Esophagus mucosa (tissue), 1 donor: ENCODE measurements around the gene TTC39B. TPM values are rescaled to one million over a fixed set of nuclear protein-coding genes. Genes with fewer than 3 reads are reported as not detected.
A peak's percentile ranks its signal among the peaks of the same experiment; 100 is the strongest.
"Not testable (repeated sequence)": the region's sequence is repeated elsewhere in the genome, so short reads cannot be mapped to it uniquely, and the experiment has no call there.

Experiments used
- ATAC-seq: fragments of 200-7000 bp; cut with Tn5 transposase; one replicate; pipeline ENCODE4 v1.9.1; 2020
- total RNA-seq: library from RNA; stranded (reverse); gene quantifications from one replicate; pipeline ENCODE4 v1.2.4, GENCODE V29; 2023
- donor health status: DM: yes; HTN: yes; CAD: no.

Gene TTC39B
- 26.2 TPM for total RNA-seq

DNA sequence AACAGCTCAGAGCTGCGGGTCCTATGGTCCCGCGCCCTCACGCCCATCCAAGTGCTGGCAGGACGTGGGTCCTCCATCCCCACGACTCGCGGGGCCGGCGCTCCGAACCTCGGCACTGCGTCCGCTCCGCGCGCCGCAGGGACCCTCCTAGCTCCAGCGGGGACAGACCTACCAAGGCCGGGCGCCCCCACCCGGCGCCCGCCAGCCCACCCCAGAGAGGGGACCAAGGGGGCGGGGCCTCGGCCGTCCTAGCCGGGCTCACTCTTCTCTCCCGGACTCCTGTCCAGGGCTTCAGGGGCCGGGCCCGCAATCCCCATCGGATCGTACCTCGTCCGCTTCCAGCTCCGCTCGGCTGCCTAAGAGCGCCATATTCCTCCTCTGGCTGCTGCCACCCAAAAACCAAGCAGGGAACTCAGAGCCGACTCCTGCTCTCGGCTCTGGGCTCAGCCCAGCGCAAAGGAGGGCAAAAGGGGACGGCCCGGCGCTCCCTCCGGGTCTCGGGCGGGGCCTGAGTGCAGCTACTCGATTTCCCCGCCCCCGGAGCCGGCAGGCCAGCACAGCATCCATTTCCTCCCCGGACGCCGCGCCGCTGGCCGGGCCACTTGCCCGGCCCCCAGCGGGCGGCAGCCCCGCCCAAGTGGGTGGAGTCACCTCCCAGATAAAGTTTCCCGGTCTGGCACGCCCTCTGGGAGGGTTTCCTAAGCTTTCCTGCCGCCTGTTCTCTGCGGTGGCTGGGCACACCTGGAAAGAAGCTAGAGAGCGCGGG, at the start of gene TTC39B:
TTC39B (minus strand) TSS at position 460 of the 766 bp plus-strand sequence; CDS start at position 369, 91 bp downstream.
- peak; percentile 94 for ATAC-seq

DNA sequence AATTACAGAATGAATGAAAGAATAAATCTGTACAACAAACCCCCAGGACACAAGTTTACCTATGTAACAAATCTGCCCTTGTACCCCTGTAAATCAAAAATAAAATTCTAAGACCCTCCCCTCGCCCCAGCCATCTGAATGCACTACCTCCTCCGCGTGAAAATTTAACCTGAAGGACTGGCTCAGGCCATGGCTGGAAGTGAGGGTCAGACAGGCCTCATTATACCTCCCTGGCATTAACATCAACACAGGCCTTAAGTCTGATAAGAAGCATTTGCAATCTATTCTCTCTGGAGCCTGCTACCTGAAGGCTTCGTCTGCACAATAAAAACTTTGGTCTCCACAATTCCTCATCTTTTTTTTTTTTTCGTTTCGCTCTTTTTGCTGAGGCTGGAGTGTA, 48.7 kb upstream of the TTC39B start:
- ATAC-seq = no peak

DNA sequence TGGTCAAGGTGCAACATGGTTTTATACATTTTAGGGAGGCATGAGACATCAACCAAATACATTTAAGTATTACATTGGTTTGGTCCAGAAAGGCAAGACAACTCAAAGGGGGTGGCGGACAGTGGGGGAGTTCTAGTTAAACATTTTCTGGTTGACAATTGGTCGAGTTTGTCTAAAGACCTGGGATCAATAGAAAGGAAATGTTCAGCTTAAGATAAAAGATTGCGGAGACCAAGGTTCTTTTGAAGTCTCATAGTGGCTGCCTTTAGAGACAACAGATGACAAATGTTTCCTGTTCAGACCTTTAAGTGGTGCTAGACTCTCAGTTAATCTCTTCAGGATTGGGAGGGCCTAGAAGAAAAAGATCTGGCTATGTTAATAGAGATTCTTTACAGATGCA, 47.7 kb upstream of the TTC39B start:
- ATAC-seq = no peak

DNA sequence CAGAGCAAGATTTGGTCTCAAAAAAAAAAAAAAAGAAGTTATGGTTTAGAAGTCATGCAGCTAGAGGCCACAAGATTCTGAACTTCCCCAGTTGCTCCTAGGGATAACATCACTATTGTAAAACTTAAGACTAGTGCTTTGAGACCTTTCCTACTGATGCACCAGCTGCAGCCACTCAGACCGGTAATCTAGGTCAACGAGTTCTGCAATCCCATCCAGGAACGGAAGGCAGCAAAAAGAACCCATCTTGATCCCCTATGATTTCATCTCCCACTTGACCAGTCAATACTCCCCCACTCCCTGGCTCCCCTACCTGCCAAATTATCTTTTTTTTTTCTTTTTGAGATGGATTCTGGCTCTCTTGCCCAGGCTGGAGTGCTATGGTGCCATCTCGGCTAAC, 46.9 kb upstream of the TTC39B start:
- no peak for ATAC-seq

DNA sequence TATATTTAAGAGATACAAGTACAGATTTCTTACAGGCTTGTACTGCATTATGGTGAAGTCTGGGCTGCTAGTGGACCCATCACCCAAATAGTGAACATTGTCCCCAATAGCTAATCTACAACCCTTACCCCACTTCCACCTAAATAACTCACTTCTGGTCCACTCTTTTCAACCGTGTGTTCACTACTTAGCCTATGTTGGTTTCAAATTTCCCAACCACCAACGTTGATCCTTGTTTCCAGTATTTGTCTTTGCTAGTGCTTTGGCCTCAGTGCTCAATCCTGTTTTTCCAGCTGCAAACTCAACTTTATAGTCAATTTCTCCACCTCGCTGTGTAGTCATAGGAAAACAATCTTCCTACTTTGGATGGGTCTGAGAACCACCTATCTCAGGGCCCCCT, 45.3 kb upstream of the TTC39B start:
- ATAC-seq = no peak

DNA sequence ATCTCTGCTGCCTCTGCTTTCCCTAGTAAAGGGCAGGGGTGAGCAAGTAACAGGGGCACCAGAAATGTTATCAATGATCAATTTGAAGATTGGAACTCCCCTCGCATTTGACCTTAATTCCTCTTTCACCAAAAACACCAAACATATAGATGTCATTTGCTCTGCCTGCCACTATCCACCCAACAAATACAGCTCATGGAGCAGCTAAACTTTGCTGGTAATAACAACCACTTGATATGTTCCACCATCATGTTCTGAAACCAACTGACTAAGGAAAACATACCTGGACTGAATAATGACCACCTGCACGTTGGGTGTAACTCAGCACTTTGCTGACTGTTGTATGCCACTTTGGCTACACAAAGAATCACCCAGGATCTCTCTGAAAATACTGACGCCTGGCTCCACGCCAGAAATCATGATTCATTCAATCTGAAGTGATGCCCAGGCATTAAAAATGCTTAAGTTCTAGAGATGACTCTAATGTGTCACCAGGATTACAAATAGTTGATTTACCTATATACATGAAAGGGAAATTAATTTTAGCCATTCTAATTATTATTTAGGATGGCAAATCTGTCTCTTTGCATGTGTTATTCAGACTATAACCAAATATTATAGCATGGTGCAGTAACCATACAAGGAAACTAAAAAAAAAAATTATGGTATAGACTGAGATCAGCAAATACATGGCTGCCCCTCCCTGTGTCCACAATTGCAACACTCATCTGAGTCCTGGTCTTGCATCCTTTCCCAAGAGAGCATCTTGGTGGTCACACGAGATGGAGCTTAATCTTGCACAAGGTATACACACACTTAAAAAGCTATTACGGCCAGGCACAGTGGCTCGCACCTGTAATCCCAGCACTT, 43.1 kb upstream of the TTC39B start:
- peak; percentile 82 for ATAC-seq

DNA sequence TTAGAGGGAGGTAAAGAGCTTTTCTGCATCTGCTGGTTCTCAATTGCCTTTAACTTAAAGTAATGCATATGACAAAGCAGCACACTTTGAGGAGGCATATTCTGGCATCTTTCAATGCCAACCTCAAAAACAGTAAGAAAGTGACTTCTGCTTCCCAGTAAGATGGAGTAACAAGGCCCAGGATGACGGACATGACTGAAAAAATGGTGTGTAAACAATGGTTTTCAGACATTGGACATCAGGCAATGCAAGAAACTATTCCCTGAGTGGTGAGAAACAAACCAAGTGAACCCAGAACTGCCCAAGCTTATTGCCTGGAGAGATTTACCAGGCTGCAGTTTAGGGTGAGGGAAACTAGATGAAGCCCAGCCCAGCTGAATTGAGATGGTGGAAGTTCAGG, 39.8 kb upstream of the TTC39B start:
- no peak for ATAC-seq

DNA sequence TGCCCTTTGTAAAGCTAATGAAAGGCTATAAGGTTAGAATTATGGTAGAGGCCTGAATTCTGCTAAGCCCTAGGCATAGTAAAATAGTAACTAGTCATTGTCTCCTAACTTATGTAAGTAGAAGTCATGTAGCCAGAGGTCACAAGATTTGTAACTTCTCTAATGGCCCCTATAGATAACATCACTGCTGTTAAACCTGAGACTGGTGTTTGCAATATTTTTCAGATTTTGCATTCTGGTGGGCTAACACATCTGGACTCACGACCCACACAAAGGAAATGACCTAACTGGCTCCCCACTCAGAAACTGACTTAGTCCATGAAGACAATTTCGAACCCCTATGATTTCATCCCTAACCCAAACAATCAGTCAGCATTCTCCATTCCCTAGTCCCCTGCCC, 37.2 kb upstream of the TTC39B start:
- no peak for ATAC-seq

DNA sequence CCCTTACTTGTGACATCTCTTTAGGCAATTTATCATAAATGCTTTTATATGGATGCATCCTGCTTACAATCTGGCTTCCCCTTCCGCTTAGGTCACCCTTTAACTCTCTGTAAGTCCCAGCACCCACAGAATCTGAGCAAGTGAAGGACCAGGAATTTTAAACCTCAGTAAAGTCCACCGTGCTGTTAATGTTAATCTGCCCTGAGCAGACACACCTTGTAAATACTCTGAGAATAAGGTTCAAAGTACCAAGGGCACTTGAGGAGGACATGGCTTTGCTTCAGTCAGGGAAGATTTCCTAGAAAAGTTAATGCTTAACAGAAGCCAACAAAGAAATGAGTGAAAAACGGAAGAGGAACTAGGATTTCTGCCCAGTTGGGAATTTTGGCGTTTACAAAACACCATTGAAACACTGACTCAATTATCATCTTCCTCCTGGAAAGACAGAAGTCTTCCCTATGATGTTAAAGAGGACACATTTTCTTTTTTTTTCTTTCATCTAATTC, 26.4 kb upstream of the TTC39B start:
- ATAC-seq = no peak

DNA sequence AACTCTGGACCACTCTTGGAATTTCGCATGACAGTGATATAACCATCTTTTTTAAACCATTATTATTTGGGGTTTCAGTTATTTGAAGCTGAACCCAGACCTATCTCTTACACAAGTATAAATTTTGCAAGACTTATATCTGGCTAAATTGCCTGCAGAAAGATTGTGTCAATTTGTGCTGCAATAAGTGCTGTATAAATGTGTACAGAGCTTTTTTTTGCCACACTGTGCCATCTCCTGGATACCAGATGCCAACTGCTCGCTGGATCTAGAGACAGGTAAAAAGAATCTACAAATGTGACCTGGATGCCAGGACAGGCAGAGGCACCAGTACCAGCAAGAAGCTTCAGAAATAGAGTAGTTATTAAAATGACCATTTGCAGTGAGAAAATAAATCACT, 25.9 kb upstream of the TTC39B start:
- no peak for ATAC-seq

DNA sequence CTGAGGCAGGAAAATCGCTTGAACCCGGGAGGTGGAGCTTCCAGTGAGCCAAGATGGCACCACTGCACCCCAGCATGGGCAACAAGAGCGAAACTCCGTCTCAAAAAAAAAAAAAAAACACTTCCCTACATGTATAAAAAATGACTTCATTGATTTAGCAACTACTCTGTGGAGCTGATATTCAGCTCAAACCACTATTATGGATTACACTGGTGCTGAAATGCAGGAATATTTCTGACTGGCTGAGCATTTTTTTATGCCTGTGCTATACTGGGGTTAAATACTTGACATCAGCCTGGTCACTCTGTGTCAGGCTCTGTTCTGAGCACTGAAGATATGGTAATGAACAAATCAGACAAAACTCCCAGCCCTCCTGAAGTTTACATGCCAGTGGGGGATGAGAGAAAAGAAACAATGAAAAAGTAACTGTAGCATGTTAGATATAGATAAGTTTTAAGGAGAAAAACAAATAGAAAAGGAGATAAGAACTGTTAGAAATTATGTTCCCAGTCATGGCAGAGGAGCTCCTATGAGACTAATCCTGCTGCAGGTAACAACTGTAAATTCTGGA, 22.6 kb upstream of the TTC39B start:
- ATAC-seq = no peak

DNA sequence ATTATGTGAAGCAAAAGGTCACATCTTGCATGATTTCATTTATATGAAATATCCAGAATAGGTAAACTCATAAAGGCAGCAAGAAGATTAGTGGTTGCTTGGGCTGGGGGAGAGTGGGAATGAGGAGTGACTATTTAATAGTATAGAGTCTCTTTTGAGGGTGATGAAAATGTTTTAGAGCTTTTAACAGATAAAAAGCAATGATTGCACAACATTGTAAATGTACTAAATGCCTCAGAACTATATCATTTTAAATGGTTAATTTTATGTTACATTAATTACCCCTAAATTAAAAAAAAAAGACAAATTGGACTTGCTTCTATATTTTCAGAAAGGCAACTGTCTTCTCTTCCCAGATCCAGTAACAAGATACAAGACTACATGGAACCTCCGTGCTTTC, 21.9 kb upstream of the TTC39B start:
- ATAC-seq = no peak

DNA sequence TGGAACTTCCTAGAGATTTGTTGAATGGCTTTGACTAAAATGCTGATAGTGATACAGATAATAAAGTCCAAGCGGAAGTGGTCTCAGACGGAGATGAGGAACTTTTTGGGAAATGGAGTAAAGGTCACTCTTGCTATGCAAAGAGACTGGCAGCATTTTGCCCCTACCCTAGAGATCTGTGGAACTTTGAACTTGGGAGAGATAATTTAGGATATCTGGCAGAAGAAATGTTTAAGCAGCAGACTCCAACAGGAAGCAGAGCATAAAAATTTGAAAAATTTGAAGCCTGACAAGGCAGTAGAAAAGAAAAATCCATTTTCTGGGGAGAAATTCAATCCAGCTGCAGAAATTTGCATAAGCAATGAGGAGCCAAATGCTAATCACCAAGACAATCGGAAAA, 15.7 kb upstream of the TTC39B start:
- ATAC-seq = not testable (repeated sequence)

DNA sequence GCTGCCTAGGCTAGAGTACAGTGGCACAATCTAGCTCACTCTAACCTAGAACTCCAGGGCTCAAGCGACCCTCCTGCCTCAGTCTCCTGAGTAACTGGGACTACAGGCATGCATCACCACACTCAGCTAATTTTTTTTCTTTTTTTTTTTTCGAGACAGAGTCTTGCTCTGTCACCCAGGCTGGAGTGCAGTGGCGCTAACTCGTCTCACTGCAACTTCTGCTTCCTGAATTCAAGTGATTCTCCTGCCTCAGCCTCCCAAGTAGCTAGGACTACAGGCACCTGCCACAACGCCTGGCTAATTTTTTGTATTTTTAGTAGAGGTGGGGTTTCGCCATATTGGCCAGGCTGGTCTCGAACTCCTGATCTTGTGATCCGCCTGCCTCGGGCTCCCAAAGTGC, 12.6 kb upstream of the TTC39B start:
- not testable (repeated sequence) for ATAC-seq

DNA sequence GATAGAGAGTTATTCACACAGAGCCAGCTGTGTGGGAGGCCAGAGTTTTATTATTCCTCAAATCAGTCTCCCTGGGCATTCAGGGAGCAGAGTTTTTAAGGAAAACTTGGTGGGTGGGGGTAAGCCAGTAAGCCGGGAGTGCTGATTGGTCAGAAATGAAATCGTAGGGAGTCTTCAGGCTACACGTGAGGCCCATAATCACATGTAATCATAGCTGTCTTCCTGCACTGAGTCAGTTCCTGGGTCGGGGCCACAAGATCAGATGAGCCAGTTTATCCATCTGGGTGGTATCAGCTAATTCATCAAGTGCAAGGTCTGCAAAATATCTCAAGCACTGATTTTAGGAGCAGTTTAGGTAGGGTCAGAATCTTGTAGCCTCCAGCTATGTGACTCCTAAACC, 10.8 kb upstream of the TTC39B start:
- ATAC-seq = no peak

DNA sequence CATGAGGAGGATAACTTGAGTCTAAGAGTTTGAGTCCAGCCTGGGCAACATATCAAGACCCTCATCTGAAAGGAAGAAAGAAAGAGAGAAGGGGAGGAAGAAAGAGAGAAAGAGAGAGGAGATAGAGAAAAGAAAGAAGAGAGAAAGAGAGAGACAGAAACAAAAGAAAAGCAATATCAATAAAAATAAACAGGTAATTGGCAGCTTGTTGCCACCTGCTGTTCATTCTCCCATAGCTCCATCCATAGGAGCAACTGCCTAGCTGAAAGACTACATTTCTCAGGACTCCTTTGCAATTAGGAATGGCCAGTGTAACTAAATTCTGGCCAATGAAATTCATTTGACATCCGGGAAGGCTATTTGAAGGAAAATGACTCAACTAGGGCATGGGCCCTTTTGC, 4.6 kb upstream of the TTC39B start:
- ATAC-seq = no peak

DNA sequence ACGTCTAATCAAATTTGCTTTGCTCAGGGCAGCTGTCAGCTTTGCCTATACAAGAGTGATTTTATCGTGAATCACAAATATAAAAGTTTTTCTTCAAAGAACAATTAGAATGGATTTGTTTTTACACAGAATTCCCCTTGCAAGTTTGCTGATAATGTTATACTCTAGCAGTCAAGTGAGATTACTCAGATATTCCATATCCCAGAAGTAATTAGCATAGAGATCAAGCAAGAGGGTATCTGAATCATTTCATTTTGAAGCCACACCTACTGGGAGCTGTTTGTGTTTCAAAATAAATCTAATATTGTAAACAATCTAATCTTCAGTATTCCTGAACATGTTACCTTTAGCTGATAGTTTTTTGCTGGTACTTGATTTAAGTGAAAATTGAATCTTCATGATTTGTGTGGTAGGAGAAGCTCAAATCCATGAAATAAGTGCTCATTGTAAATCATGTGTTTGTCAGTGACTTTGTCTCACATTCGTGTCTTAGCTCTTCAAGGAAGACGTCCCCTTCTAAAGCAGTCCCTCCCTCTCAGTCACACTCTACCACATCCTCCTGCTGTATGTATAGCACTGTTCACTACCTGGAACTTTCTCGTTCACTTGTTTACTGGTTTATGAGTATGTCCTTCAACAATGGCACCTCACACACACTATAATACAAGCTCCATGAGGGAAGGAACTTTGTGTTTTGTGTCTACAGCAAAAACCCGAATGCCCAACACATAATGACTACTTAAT, 3.3 kb upstream of the TTC39B start:
- ATAC-seq = no peak

DNA sequence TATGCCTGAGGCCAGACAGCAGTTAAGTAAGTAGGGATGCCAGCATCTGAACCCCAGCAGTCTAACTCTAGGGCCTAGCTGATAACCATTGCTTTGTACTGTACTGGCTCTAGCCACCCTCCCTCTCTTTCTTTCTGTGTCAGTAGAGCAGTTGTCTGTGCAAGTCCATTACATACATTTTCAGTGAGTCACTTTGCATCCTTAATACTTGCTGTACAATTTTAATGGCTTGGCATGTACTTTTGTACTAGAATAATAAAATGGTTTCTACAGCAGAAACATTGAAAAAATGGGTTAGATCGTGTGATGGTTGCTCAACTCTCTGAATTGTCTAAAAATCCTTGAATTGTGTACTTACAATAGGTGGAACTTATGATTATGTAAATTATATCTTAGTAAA, 1.5 kb upstream of the TTC39B start:
- ATAC-seq = peak; percentile 69

DNA sequence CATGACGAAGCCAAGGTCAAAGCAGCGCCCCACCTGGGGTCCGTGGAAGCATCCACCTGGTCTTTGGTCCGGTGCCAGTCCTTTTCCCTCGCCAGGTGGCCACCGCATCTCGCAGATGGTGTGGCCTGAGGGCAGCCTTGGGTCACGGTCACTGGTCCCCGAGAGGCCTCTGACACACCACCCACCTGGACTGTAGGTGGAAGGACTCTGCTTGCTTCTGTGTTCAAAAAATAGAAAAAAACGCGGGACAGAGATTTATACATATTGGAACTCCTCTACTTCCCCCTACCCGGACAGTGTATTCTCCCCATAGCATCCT, 466 bp upstream of the TTC39B start:
- ATAC-seq = no peak

DNA sequence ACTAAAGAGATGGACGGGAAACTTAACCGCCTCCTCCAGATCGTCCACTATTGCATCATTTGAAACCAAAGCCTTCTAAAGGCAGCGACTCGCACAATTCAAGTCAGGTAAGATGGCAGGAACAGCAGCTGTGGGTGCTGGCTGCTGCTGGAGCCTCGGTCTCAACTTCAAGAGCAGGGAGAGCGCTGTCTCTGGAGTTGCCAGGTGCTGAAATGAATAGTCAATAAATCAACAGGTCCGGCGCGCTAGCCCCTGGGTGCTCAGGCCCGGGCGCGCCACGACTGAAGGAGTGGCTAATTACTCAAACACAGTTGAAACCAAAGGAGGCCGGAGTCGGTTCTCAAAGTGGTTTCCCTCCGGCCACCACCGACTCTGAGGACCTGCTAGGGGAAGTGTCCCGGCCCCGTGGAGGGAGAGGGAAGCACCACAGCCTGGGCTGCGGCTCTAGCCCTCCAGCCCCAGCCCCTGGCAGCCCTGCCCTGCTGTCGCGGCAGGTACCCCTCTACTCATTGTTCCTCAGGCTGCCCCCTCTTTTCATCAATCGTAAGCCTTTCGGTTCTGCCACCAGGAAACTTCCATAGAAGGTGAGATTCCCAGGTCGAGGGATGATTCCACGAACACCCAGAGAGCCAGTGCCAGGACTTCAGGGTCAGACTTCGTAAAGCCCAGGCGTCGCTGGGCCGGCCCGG, 804 bp downstream of the TTC39B start:
- ATAC-seq = peak; percentile 67

DNA sequence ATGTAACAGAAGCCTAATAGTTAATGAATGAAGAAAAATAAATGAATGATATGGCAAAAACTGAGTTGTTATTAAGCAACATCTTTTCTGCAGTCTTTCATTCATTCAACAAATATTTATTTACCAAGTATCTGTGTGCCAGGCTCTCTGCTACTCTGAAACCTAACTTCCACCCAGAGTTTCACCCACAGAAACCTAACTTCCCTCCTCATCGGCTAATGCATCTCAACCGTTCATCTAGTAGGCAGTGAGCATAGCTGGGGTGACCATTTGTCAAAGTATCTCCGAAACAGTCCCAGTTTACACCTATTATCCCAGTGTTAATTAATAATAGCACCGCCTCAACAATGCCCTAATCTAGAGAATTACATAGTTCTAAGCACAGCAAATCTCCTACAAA, 1.5 kb downstream of the TTC39B start:
- ATAC-seq = no peak

DNA sequence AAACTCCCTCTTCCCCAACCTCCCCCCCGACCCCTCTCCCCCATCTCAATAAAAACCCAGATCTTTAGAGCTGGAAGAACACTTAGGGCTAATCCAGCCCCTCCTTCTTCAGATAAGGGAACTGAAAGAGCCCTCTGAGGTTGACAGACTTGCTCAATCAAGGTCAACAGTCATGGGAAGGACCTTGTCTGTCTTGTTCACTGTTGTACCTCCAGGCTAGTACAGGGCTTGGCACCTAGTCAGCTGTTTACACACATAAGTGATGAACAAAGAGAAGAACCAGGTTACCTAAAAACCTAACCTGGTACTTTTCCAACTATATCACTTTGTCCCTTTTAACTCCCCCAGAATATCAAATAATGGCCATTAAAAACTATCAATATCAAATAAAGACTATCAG, 2.4 kb downstream of the TTC39B start:
- ATAC-seq = no peak
